Activated naive CD4-positive, alpha-beta T cell treated with anti-CD3 and anti-CD28 coated beads, Interleukin-2, amount 10 ng/mL, durations not matched to agents 7 days and 5 days (primary cell): ENCODE results near the gene PSMB2.
"Not testable (repeated sequence)": the region's sequence is repeated elsewhere in the genome, so short reads cannot be mapped to it uniquely, and the experiment has no call there.

Experiments
- CTCF ChIA-PET: fragments of 350-600 bp; sonication (Branson Sonifier 250); formaldehyde crosslinking; loops from one replicate; lab custom pipeline; 2021; ENCODE audit warnings: antibody characterized with exemption; lab: Charles Lee
- DNase-seq: peaks from one replicate; pipeline ENCODE4 v3.0.0-alpha.2; 2020
- H3K27ac Mint-ChIP-seq: one replicate; pipeline ENCODE4 v1.8.0; 2021; ENCODE audit warnings: mild to moderate bottlenecking, moderate library complexity, mixed read lengths
- H3K27me3 Mint-ChIP-seq: one replicate; pipeline ENCODE4 v1.8.0; 2021; ENCODE audit warnings: mild to moderate bottlenecking, mixed read lengths
- H3K36me3 Mint-ChIP-seq: one replicate; pipeline ENCODE4 v1.8.0; 2021; ENCODE audit warnings: mixed read lengths
- H3K4me1 Mint-ChIP-seq: one replicate; pipeline ENCODE4 v1.8.0; 2021; ENCODE audit warnings: mixed read lengths
- H3K4me3 Mint-ChIP-seq: one replicate; pipeline ENCODE4 v1.8.0; 2021; ENCODE audit warnings: mild to moderate bottlenecking, moderate library complexity, mixed read lengths
- H3K9me3 Mint-ChIP-seq: one replicate; pipeline ENCODE4 v1.8.0; 2021; ENCODE audit warnings: mixed read lengths

The PSMB2 gene

DNA sequence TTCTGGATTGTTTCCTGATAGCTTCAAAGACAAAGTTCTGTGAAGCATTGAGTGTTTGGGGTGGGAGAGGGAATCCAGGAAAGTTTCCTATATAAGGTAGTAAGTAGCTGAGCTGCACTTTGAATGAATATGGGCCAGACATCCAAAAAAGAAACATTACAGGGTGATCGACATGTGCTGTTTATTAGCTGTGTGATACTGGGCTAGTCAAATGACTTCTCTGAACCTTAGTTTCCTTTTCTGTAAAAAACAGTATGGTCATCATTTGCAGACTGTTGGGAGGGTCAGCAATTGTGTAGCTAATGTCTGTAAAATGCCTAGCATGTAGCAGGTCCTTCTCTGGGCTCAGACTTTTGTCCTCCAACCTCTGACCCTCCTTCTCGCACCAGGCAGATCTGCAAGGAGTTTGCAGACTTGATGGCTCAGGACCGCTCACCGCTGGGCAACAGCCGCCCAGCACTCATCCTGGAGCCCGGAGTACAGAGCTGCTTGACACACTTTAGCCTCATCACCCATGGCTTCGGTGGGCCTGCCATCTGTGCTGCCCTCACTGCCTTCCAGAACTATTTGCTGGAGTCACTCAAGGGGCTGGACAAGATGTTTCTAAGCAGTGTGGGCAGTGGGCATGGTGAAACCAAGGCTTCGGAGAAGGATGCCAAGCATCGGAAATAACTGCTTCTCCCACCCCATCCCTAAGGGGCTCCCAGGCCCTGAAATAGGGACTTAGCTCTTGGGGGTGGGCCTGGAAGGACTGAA is 47.1 kb downstream of the PSMB2 start:
- no peaks in the 10 kb centered on the region for H3K9me3 Mint-ChIP-seq
- CTCF ChIA-PET, result no interaction called here
- H3K4me3 Mint-ChIP-seq, result no peak overlapping the region

DNA sequence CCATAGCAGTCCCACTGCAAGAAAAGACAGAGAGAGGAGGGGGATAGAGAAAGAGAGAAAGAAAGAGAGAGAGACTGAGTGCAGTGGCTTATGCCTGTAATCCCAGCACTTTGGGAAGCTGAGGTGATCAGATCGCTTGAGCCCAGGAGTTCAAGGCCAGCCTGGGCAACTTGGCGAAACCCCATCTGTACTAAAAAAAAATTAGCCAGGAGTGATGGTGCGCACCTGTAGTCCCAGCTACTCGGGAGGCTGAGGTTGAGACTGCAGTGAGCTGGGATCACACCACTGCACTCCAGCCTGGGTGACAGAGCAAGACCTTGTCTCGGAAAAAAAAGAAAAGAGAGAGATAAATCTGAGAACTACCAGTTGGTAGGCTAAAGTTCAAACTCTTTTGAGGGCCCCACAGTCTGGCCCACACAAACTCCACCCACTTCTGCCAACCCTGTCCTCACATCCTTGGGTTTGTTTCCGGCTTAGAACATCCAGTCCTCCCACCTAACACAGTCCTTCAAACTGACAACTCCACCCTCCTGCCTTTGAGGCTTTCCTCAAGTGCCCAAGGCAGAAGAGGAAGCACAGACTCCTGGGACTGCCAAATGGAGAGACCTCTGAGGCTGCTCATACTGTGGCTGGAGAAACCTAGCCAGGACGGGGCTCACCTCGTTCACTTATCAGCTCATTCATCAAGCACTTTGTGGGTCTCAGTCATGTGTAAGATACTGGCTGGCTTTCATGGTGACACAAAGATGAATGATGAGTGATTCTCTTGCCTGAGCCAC is 48.1 kb downstream of the PSMB2 start:
- DNase-seq, result no peak
- H3K27ac Mint-ChIP-seq, result peak overlapping the region; percentile 12

More for the DNA sequence above, 47.1 kb downstream of the PSMB2 start:
- H3K27me3 Mint-ChIP-seq, result no peaks in the 10 kb centered on the region
- H3K27ac Mint-ChIP-seq, result no peak overlapping the region
- DNase-seq, result no peak
- H3K4me1 Mint-ChIP-seq, result peaks cover 6% of the 10 kb centered on the region
- peaks cover 7% of the 10 kb centered on the region for H3K36me3 Mint-ChIP-seq

GRCh38 chr1:35591211-35591610 is 50.1 kb downstream of the PSMB2 start:
- no peaks in the 10 kb centered on the region for H3K9me3 Mint-ChIP-seq
- CTCF ChIA-PET, result no interaction called here

More for the DNA sequence above, 48.1 kb downstream of the PSMB2 start:
- Mint-ChIP-seq H3K36me3 (peaks cover 7% of the 10 kb centered on the region), H3K27me3 (no peaks in the 10 kb centered on the region), H3K9me3 (no peaks in the 10 kb centered on the region), H3K4me3 (no peak overlapping the region), H3K4me1 (peaks cover 6% of the 10 kb centered on the region)
- CTCF ChIA-PET, result no interaction called here

GRCh38 chr1:35590476-35591040 is 50.8 kb downstream of the PSMB2 start:
- no peaks in the 10 kb centered on the region for H3K36me3 Mint-ChIP-seq
- H3K27me3 Mint-ChIP-seq, result no peaks in the 10 kb centered on the region
- no peak overlapping the region for H3K27ac Mint-ChIP-seq
- CTCF ChIA-PET, result no interaction called here
- peaks cover 6% of the 10 kb centered on the region for H3K4me1 Mint-ChIP-seq
- H3K4me3 Mint-ChIP-seq, result no peak overlapping the region
- DNase-seq, result no peak
- H3K9me3 Mint-ChIP-seq, result no peaks in the 10 kb centered on the region

More at GRCh38 chr1:35591211-35591610, 50.1 kb downstream of the PSMB2 start:
- Mint-ChIP-seq H3K36me3 (peaks cover 5% of the 10 kb centered on the region), H3K4me3 (no peak overlapping the region), H3K27ac (no peak overlapping the region), H3K27me3 (no peaks in the 10 kb centered on the region), H3K4me1 (peaks cover 6% of the 10 kb centered on the region)
- no peak for DNase-seq

DNA sequence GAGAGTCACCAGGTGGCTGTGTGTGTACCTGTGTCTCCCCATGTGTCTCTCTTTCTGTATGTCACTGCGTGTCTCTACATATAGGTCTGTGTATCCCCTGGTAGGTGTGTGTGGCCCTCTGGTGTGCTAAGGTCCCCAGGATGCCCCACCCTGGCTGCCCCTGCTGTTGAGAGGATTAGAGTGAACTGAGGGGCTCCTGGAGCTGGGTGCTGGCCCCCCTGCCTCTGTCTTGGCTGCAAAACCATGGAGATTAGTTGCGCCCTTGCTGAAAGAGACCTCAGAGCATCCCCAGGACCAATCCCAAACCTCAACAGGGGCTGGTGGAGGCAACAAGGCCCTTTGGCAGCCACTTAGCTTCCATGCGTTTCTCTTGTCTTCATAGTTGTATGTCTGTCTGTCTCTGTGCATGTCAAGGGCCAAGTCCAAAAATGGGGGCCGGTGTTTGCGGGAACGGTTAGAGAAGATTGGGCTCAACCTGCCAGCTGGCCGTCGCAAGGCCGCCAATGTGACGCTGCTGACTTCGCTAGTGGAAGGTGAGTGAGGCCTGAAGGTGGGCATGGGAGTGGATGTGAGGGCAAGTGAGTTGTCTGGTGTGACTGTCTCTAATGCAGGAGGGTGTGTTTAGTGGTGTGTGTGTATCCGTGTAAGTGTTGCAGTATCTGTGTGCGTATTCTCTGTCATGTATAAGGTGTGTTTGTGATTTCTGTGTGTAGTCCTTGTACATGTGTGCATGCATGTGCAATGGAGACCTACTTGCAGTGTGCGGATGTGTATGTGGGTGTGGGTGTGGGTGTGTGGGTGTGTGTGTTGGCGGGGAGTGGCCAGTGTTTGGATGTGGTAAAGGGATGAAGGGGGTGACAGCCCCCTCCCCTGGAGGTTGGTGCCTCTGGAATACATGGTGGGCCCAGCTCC is 51.6 kb downstream of the PSMB2 start:
- DNase-seq, result no peak
- H3K27ac Mint-ChIP-seq, result no peak overlapping the region
- H3K36me3 Mint-ChIP-seq, result no peaks in the 10 kb centered on the region
- no peak overlapping the region for H3K4me3 Mint-ChIP-seq
- CTCF ChIA-PET, result no interaction called here
- H3K9me3 Mint-ChIP-seq, result no peaks in the 10 kb centered on the region
- no peaks in the 10 kb centered on the region for H3K27me3 Mint-ChIP-seq
- peaks cover 6% of the 10 kb centered on the region for H3K4me1 Mint-ChIP-seq

DNA sequence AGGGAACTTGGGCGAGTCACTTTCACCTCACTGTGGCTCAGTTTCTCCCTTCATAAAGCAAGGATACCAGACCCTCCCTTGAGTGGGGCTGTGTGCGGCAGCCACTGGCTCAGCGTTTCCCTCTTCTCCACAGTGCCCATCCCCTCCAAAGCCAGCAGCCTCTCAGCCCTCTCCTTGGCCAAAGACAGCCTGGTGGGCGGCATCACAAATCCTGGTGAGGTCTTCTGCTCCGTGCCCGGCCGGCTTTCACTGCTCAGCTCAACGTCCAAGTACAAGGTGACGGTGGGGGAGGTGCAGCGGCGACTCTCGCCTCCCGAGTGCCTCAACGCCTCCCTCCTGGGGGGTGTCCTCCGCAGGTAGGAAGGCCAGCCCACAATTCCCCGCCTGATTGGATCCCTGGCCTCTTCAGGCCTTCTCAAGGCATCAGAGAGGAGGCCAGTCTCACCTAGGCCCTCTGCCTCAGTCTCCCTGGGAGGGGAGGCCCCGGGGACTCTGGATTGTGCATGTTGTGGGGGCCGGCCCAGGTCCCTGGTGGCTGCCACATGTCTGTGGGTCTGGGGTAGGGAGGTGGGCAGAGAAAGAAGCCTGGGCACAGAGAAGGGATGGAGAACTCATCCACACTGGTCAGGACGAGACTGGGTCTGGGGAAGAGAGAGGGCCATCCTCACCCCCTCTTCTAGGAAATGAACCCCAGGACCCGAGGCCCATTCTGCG is 53.0 kb downstream of the PSMB2 start:
- DNase-seq, result no peak
- Mint-ChIP-seq H3K4me3 (no peak overlapping the region), H3K36me3 (no peaks in the 10 kb centered on the region), H3K4me1 (peaks cover 5% of the 10 kb centered on the region), H3K27ac (no peak overlapping the region), H3K9me3 (no peaks in the 10 kb centered on the region), H3K27me3 (no peaks in the 10 kb centered on the region)
- CTCF ChIA-PET, result no interaction called here

DNA sequence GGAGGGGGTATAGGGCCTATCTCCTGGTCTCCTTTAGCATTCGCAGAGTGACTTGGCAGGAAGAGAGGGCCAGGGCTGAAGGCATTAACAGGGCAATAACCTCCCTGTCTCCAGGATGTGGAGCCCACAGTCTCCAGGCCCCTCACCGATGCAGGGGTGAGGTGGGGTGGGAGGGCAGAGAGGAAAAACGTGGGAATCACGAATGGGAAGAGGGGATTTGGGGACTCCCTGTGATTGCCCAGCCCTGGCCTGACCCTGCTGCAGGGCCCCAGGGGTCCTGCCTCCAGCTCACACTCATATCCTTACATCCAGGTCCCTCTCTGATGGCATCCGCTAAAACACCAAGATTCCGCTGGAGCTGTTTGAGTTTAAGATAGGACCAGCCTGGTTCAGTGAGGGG is 53.6 kb downstream of the PSMB2 start:
- H3K4me3 Mint-ChIP-seq, result no peak overlapping the region
- no peak for DNase-seq
- no peaks in the 10 kb centered on the region for H3K27me3 Mint-ChIP-seq
- H3K27ac Mint-ChIP-seq, result no peak overlapping the region
- H3K9me3 Mint-ChIP-seq, result no peaks in the 10 kb centered on the region
- CTCF ChIA-PET, result no interaction called here
- peaks cover under 1% of the 10 kb centered on the region for H3K4me1 Mint-ChIP-seq
- H3K36me3 Mint-ChIP-seq, result no peaks in the 10 kb centered on the region

DNA sequence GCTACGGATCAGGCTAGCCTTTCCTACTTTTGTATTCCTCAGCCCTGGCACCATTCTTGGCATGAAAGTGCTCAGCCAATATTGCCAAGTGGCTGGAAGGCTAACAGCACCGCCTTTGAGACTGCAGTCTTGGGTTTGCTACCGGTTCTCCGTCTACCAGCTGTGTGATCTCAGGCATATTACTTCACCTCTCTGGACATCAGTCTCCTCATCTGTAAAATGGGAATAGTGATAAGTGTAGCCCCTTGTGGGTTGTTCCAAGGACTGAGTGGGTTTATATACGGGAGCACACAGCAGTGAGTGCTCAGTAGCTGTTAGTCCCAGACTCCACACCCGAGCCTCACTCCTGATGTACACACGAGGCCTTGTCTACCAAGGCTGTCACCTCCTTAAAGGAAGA is 54.5 kb downstream of the PSMB2 start:
- Mint-ChIP-seq H3K9me3 (no peaks in the 10 kb centered on the region), H3K27ac (no peak overlapping the region), H3K36me3 (no peaks in the 10 kb centered on the region), H3K4me1 (no peaks in the 10 kb centered on the region), H3K4me3 (no peak overlapping the region), H3K27me3 (no peaks in the 10 kb centered on the region)
- CTCF ChIA-PET, result no interaction called here
- no peak for DNase-seq

- not testable (repeated sequence) for H3K4me3 Mint-ChIP-seq, DNase-seq, H3K27me3 Mint-ChIP-seq, H3K9me3 Mint-ChIP-seq, H3K36me3 Mint-ChIP-seq, H3K4me1 Mint-ChIP-seq
- peak overlapping the region; percentile 63 for H3K27ac Mint-ChIP-seq
- CTCF ChIA-PET, result interaction anchor here (1.2 to 1.4 kb wide), 2 partner anchors 21 to 129 kb away, joined by 3 to 4 read pairs; no protein-coding TSS in a partner anchor
These were observed 55.5 kb downstream of the PSMB2 start for GRCh38 chr1:35585805-35586204.

DNA sequence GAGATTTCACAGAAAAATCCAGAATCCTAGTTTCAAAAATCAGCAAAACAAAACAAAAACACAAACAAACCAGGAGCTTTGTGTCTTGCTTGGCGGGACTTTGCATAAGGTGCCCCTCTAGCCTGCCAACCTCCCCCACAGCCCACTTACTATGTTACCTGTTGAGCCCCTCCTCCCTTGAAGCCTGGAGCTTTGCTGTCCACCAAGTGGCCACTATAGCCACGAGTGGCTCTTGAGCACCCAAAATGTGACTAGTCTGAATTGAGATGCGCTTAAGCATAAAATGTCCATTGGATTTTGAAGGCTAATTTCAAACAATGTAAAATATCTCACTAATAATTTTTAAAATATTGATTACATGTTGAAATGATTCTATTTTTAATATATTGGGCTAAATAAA is 56.0 kb downstream of the PSMB2 start:
- no peak overlapping the region for H3K4me3 Mint-ChIP-seq
- H3K9me3 Mint-ChIP-seq, result no peaks in the 10 kb centered on the region
- peaks cover under 1% of the 10 kb centered on the region for H3K27me3 Mint-ChIP-seq
- H3K4me1 Mint-ChIP-seq, result no peaks in the 10 kb centered on the region
- H3K36me3 Mint-ChIP-seq, result no peaks in the 10 kb centered on the region
- no peak overlapping the region for H3K27ac Mint-ChIP-seq
- CTCF ChIA-PET, result interaction anchor here (1.2 to 1.4 kb wide), 3 partner anchors 21 to 142 kb away, joined by 3 to 5 read pairs (median 4); no protein-coding TSS in a partner anchor
- no peak for DNase-seq

DNA sequence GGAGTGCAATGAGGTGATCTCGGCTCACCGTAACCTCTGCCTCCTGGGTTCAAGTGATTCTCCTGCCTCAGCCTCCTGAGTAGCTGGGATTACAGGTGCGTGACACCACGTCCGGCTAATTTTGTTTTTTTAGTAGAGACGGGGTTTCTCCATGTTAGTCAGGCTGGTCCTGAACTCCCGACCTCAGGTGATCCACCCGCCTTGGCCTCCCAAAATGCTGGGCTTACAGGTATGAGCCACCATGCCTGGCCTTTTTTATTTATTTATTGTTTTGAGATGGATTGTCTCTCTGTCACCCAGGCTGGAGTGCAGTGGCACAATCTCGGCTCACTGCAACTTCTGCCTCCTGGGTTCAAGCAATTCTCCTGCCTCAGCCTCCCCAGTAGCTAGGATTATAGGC is 59.7 kb downstream of the PSMB2 start:
- not testable (repeated sequence) for H3K36me3 Mint-ChIP-seq, H3K4me3 Mint-ChIP-seq, DNase-seq, H3K27ac Mint-ChIP-seq, H3K9me3 Mint-ChIP-seq
- CTCF ChIA-PET, result interaction anchor here (1.0 kb wide), 1 partner anchor 145 kb away, joined by 3 read pairs; no protein-coding TSS in a partner anchor
- Mint-ChIP-seq H3K4me1 (peaks cover 15% of the 10 kb centered on the region), H3K27me3 (peaks cover 23% of the 10 kb centered on the region)

DNA sequence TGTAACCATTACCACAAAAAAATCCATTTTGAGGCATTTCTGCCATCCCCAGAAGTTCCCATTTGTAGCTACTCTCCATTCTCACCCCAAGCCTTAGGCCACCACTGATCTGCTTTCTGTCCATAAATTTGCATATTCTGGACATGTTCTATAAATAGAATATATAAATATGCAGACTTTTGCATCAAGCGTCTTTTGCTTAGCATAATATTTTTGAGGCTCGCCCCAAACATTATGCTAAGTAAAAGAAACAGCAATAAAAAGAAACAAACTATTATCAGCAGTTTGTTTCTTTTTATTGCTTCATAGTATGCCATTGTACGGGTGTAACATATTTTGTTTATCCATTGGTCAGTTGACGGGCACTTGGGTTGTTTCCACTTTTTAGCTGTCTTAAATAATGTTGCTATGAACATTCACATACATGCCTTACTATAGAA is 60.4 kb downstream of the PSMB2 start:
- CTCF ChIA-PET, result interaction anchor here (1.0 to 2.1 kb wide), 2 partner anchors 135 to 146 kb away, joined by 3 to 7 read pairs; no protein-coding TSS in a partner anchor
- no peak for DNase-seq
- peaks cover 30% of the 10 kb centered on the region for H3K27me3 Mint-ChIP-seq
- H3K4me1 Mint-ChIP-seq, result peaks cover 22% of the 10 kb centered on the region
- H3K9me3 Mint-ChIP-seq, result no peaks in the 10 kb centered on the region
- H3K4me3 Mint-ChIP-seq, result no peak overlapping the region
- no peak overlapping the region for H3K27ac Mint-ChIP-seq
- peaks cover 3% of the 10 kb centered on the region for H3K36me3 Mint-ChIP-seq
